GM12873 (cell line): ENCODE measurements around the gene IRS1.

Source experiments
- CTCF ChIP-seq: IDR thresholded peaks from 2 replicates; pipeline ENCODE4 v1.5.1; 2012; ENCODE audit warnings: low read depth, mild to moderate bottlenecking, moderate library complexity, low read length, control low read depth; ENCODE audit not compliant: insufficient read depth; ENCODE audit errors: missing control alignments

Gene IRS1

GRCh38 chr2:226772389-226773179, 27.0 kb downstream of the IRS1 start:
- no peak for TF ChIP-seq CTCF

- TF ChIP-seq CTCF, result no peak
These were observed 28.6 kb downstream of the IRS1 start for GRCh38 chr2:226771067-226771466.

- TF ChIP-seq CTCF, result no peak
These were observed 32.4 kb downstream of the IRS1 start for GRCh38 chr2:226767056-226767813.

GRCh38 chr2:226766352-226767055, 33.1 kb downstream of the IRS1 start:
- no peak for TF ChIP-seq CTCF

- TF ChIP-seq CTCF, result no peak
These were observed 36.3 kb downstream of the IRS1 start for GRCh38 chr2:226763320-226763719.

- TF ChIP-seq CTCF, result no peak
These were observed 38.4 kb downstream of the IRS1 start for GRCh38 chr2:226761195-226761583.
